ENCODE results near the gene PROSER3. TPM values are rescaled to one million over a fixed set of nuclear protein-coding genes. Genes with fewer than 3 reads are reported as not detected.

Gene PROSER3
- total RNA-seq, 1 donor from 2014 or later, result 1.4 TPM

- no peak for DNase-seq (ENCODE audit: low read depth in 2 of 2)
Measured at GRCh38 chr19:35816846-35817245, 58.9 kb downstream of the PROSER3 start.

- no peak for DNase-seq (ENCODE audit: low read depth in 2 of 2)
Measured at GRCh38 chr19:35818445-35818844, 60.5 kb downstream of the PROSER3 start.

Other genes starting within 250 kb of the PROSER3 start
- gene DMKN, start 244.5 kb upstream of the PROSER3 start, total RNA-seq, result not detected in 2 replicates
- gene SBSN, start 229.9 kb upstream of the PROSER3 start, total RNA-seq, result not detected in 2 replicates
- gene GAPDHS, start 224.7 kb upstream of the PROSER3 start, total RNA-seq, result not detected in 2 replicates
- gene TMEM147, start 212.6 kb upstream of the PROSER3 start, total RNA-seq, result 51.4 and 75.2 TPM in 2 replicates
- gene ATP4A, start 194.5 kb upstream of the PROSER3 start, total RNA-seq, result not detected in 2 replicates
- not detected in 2 replicates for gene PMIS2, start 172.0 kb upstream of the PROSER3 start, total RNA-seq
- gene HAUS5, start 145.4 kb upstream of the PROSER3 start, total RNA-seq, result 3.4 and 3.9 TPM in 2 replicates
- 22.2 and 25.6 TPM in 2 replicates for gene RBM42, start 129.1 kb upstream of the PROSER3 start, total RNA-seq
- gene ETV2, start 116.4 kb upstream of the PROSER3 start, total RNA-seq, result 0.20 and 0.44 TPM in 2 replicates
- 287 and 398 TPM in 2 replicates for gene COX6B1, start 109.9 kb upstream of the PROSER3 start, total RNA-seq
- not detected in 2 replicates for gene UPK1A, start 91.7 kb upstream of the PROSER3 start, total RNA-seq
- gene ZBTB32, start 53.6 kb upstream of the PROSER3 start, total RNA-seq, result not detected in 2 replicates
- 3.1 and 4.0 TPM in 2 replicates for gene KMT2B, start 40.2 kb upstream of the PROSER3 start, total RNA-seq
- 0.20 and 1.1 TPM in 2 replicates for gene IGFLR1, start 15.7 kb upstream of the PROSER3 start, total RNA-seq
- gene U2AF1L4, start 12.8 kb upstream of the PROSER3 start, total RNA-seq, result 1.1 and 4.0 TPM in 2 replicates
- 16.5 and 16.6 TPM in 2 replicates for gene PSENEN, start 12.5 kb upstream of the PROSER3 start, total RNA-seq
- gene LIN37, start 9.6 kb upstream of the PROSER3 start, total RNA-seq, result 2.4 and 5.0 TPM in 2 replicates
- 0.20 and 0.22 TPM in 2 replicates for gene HSPB6, start 1.1 kb upstream of the PROSER3 start, total RNA-seq
- gene ARHGAP33, start 17.4 kb downstream of the PROSER3 start, total RNA-seq, result 0.44 and 1.2 TPM in 2 replicates
- gene PRODH2, start 54.7 kb downstream of the PROSER3 start, total RNA-seq, result not detected in 2 replicates
- gene NPHS1, start 94.3 kb downstream of the PROSER3 start, total RNA-seq, result not detected in 2 replicates
- gene KIRREL2, start 98.7 kb downstream of the PROSER3 start, total RNA-seq, result not detected in 2 replicates
- gene APLP1, start 110.4 kb downstream of the PROSER3 start, total RNA-seq, result 1.2 and 2.2 TPM in 2 replicates
- gene NFKBID, start 142.4 kb downstream of the PROSER3 start, total RNA-seq, result 1.3 and 3.8 TPM in 2 replicates
- gene HCST, start 144.4 kb downstream of the PROSER3 start, total RNA-seq, result 0.22 and 0.40 TPM in 2 replicates
- not detected in 2 replicates for gene TYROBP, start 150.1 kb downstream of the PROSER3 start, total RNA-seq
- gene LRFN3, start 178.2 kb downstream of the PROSER3 start, total RNA-seq, result 1.3 and 2.0 TPM in 2 replicates
- 8.7 and 10.7 TPM in 2 replicates for gene SDHAF1, start 237.0 kb downstream of the PROSER3 start, total RNA-seq